Neural progenitor cell (in vitro differentiated cells): Measurements from ENCODE around the gene CENPB.

Experiments used
- EZH2 ChIP-seq: fragments of 200-600 bp; sonication (generic); IDR thresholded peaks from 2 replicates; pipeline ENCODE4 v1.6.1; 2017; ENCODE audit warnings: antibody characterized with exemption, mild to moderate bottlenecking, moderate library complexity
- EZH2phosphoT487 ChIP-seq: fragments of 200-600 bp; sonication (generic); IDR thresholded peaks from 2 replicates; pipeline ENCODE4 v1.6.1; 2017; ENCODE audit warnings: antibody characterized with exemption
- TF ChIP-seq, protein P1 (sequence below): fragments of 200-600 bp; sonication (generic); IDR thresholded peaks from 2 replicates; pipeline ENCODE4 v1.5.1; 2017; ENCODE audit warnings: antibody characterized with exemption, mild to moderate bottlenecking

DNA sequence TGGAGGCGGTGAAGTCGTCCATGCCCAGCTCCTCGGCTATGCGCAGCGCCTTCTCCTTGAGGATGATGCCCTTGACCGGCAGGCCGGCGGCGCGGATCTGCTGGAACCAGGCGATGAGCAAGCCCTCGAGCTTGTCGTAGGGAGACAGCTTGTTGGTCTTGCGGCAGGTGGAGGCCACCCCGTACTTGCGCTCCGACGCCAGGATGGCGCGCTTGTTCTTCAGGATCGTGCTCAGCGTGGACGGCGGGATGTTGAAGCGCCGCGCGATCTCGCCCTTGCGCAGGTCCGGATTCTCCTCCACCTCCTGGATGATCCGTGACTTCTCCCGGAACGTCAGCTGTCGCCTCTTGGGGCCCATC lies 435 bp downstream of the CENPB start:
- TF ChIP-seq, protein P1, sequence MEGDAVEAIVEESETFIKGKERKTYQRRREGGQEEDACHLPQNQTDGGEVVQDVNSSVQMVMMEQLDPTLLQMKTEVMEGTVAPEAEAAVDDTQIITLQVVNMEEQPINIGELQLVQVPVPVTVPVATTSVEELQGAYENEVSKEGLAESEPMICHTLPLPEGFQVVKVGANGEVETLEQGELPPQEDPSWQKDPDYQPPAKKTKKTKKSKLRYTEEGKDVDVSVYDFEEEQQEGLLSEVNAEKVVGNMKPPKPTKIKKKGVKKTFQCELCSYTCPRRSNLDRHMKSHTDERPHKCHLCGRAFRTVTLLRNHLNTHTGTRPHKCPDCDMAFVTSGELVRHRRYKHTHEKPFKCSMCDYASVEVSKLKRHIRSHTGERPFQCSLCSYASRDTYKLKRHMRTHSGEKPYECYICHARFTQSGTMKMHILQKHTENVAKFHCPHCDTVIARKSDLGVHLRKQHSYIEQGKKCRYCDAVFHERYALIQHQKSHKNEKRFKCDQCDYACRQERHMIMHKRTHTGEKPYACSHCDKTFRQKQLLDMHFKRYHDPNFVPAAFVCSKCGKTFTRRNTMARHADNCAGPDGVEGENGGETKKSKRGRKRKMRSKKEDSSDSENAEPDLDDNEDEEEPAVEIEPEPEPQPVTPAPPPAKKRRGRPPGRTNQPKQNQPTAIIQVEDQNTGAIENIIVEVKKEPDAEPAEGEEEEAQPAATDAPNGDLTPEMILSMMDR = no peak
- TF ChIP-seq EZH2phosphoT487 = no peak
- no peak for TF ChIP-seq EZH2
